ENCODE measurements around the gene ELK4. TPM values are rescaled to one million over a fixed set of nuclear protein-coding genes. Genes with fewer than 3 reads are reported as not detected.

Gene ELK4
- total and polyA plus RNA-seq, 5 experiments from 2014 or later, result 4.5 to 204 (median 8.3) TPM

- no peak for ATAC-seq
- H3K9me3 Mint-ChIP-seq, result no peaks in the 10 kb centered on the region
- DNase-seq, result no peak
- POLR2A ChIA-PET, result no interaction called here
- H3K4me3 Mint-ChIP-seq, result no peak overlapping the region
- H3K36me3 Mint-ChIP-seq, result no peaks in the 10 kb centered on the region
- no peak overlapping the region for H3K27ac Mint-ChIP-seq
- H3K27me3 Mint-ChIP-seq, result peaks cover 0 to 1% (median 0%) of the 10 kb centered on the region in 5 donors
- H3K4me1 Mint-ChIP-seq, result peaks cover 0 to 28% (median 8%) of the 10 kb centered on the region in 4 donors
Observed at GRCh38 chr1:205662135-205662738, 30.4 kb upstream of the ELK4 start.

GRCh38 chr1:205661429-205662134, 29.8 kb upstream of the ELK4 start:
- Mint-ChIP-seq H3K27me3 (peaks cover 0 to 1% (median 0%) of the 10 kb centered on the region in 5 donors), H3K9me3 (no peaks in the 10 kb centered on the region), H3K27ac (no peak overlapping the region), H3K36me3 (no peaks in the 10 kb centered on the region), H3K4me3 (no peak overlapping the region), H3K4me1 (peaks cover 0 to 27% (median 8%) of the 10 kb centered on the region in 4 donors)
- ATAC-seq, result no peak
- no peak for DNase-seq
- POLR2A ChIA-PET, result no interaction called here

DNA sequence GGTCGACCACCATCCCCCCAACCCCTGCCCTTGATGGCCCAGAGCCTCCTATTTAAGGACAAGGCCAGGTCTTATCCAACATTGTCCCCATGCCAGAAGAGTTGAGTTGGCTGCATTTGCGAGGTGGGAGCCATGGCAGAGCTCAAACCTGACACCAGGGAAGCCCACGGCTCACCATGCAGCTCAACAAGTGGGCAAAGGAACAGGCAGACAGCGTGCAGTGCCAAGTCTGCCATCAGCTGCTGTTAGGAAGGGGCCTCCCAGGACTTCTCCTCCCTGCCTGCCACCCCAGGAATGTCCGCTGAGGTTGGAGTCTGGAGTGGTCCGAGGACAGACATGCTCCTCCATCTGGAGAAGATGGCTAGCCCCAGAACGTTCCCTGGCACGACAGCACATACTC, 28.6 kb upstream of the ELK4 start:
- POLR2A ChIA-PET, result interaction anchor here (0.8 to 1.4 kb wide), 2 partner anchors 28 to 51 kb away, joined by 3 to 6 read pairs; partner anchors contain the start of gene ELK4
- no peak for DNase-seq
- Mint-ChIP-seq H3K4me1 (peaks cover 0 to 15% (median 8%) of the 10 kb centered on the region in 4 donors), H3K4me3 (no peak overlapping the region), H3K9me3 (no peaks in the 10 kb centered on the region), H3K27me3 (peaks cover 0 to 1% (median 0%) of the 10 kb centered on the region in 5 donors), H3K27ac (peak overlapping the region in 1 of 10 donors; percentile 25), H3K36me3 (no peaks in the 10 kb centered on the region)
- no peak for ATAC-seq

DNA sequence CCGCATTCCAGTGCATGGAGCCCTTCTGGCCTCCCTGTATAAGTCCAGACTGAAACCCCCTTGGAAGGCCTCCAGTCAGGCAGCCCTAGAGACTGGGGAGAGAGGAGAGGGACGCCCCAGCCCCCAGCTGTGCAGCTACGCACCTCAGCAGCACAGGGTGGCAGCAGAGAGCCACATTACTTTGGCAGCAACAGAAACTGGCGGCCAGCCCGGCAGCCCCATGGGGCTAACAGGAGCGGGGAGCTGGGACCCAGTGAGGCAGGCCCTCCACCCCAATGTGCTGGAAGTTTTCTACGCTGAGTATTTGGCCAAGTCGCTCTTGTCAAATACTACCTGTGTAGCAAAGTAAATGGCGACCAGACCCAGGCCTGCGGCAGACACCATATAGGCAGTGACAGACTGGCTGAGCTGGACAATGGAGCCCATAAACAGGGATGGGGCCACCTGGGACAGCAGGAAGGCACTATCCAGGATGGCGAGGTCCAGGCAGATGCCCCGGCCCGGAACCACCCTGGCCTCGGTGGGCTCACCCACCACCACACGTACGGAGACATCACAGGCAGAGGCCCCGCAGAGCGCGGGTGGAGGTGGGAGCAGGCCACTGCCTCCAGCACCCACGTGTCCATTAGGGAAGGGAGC, 27.3 kb upstream of the ELK4 start:
- Mint-ChIP-seq H3K4me3 (no peak overlapping the region), H3K4me1 (peaks cover 0 to 7% (median 5%) of the 10 kb centered on the region in 4 donors), H3K9me3 (no peaks in the 10 kb centered on the region), H3K36me3 (no peaks in the 10 kb centered on the region), H3K27me3 (peaks cover 0 to 1% (median 0%) of the 10 kb centered on the region in 5 donors), H3K27ac (peak overlapping the region in 1 of 10 donors; percentile 38)
- ATAC-seq, result peak; percentile 95 to 98
- DNase-seq, result peak; percentile 57 to 84 (median 69)
- POLR2A ChIA-PET, result interaction anchor here (0.7 to 2.6 kb wide), 5 partner anchors 21 to 68 kb away, joined by 3 to 42 read pairs (median 6); partner anchors contain the start of genes ELK4 and SLC45A3

DNA sequence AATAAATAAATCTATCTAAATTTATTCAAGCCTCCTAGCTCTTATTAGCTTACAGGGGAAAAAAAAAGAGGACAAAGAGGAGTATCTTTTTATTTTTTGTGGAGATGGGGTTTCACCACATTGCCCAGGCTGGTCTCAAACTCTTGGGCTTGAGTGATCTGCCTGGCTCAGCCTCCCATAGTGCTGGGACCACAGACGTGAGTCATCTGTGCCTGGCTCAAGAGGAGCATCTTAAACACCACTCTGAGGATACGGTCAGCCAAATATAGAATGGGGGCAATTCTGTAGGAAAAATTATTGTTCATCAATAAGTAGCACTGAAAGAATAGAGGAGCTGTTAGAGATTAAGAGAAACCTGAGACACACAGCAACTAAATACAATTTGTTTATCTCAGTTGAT, 24.4 kb upstream of the ELK4 start:
- POLR2A ChIA-PET, result no interaction called here
- H3K36me3 Mint-ChIP-seq, result no peaks in the 10 kb centered on the region
- H3K27me3 Mint-ChIP-seq, result no peaks in the 10 kb centered on the region
- DNase-seq, result no peak
- H3K27ac Mint-ChIP-seq, result no peak overlapping the region
- H3K9me3 Mint-ChIP-seq, result no peaks in the 10 kb centered on the region
- peaks cover 0 to 7% (median 5%) of the 10 kb centered on the region in 4 donors for H3K4me1 Mint-ChIP-seq
- ATAC-seq, result no peak
- no peak overlapping the region for H3K4me3 Mint-ChIP-seq

GRCh38 chr1:205652984-205653383, 21.2 kb upstream of the ELK4 start:
- H3K9me3 Mint-ChIP-seq, result no peaks in the 10 kb centered on the region
- no peak overlapping the region for H3K4me3 Mint-ChIP-seq
- DNase-seq (no peak), ATAC-seq (no peak)
- H3K36me3 Mint-ChIP-seq, result no peaks in the 10 kb centered on the region
- H3K4me1 Mint-ChIP-seq, result no peaks in the 10 kb centered on the region
- H3K27me3 Mint-ChIP-seq, result no peaks in the 10 kb centered on the region
- no peak overlapping the region for H3K27ac Mint-ChIP-seq
- POLR2A ChIA-PET, result no interaction called here

GRCh38 chr1:205650241-205650640, 18.4 kb upstream of the ELK4 start:
- ATAC-seq, result no peak
- Mint-ChIP-seq H3K36me3 (no peaks in the 10 kb centered on the region), H3K9me3 (no peaks in the 10 kb centered on the region), H3K4me1 (no peaks in the 10 kb centered on the region), H3K27me3 (peaks cover 0 to 6% (median 4%) of the 10 kb centered on the region in 5 donors), H3K4me3 (no peak overlapping the region), H3K27ac (no peak overlapping the region)
- POLR2A ChIA-PET, result interaction anchor here (0.7 kb wide), 1 partner anchor 98 kb away, joined by 4 read pairs; no protein-coding TSS in a partner anchor
- DNase-seq, result no peak

- peaks cover 3 to 14% (median 10%) of the 10 kb centered on the region in 5 donors for H3K27me3 Mint-ChIP-seq
- no peaks in the 10 kb centered on the region for H3K9me3 Mint-ChIP-seq
- DNase-seq, result no peak
- no peaks in the 10 kb centered on the region for H3K36me3 Mint-ChIP-seq
- H3K4me1 Mint-ChIP-seq, result no peaks in the 10 kb centered on the region
- peak overlapping the region in 1 of 10 donors; percentile 26 for H3K27ac Mint-ChIP-seq
- no peak overlapping the region for H3K4me3 Mint-ChIP-seq
- POLR2A ChIA-PET, result no interaction called here
- ATAC-seq, result no peak
Observed at GRCh38 chr1:205645519-205645918, 13.7 kb upstream of the ELK4 start.

DNA sequence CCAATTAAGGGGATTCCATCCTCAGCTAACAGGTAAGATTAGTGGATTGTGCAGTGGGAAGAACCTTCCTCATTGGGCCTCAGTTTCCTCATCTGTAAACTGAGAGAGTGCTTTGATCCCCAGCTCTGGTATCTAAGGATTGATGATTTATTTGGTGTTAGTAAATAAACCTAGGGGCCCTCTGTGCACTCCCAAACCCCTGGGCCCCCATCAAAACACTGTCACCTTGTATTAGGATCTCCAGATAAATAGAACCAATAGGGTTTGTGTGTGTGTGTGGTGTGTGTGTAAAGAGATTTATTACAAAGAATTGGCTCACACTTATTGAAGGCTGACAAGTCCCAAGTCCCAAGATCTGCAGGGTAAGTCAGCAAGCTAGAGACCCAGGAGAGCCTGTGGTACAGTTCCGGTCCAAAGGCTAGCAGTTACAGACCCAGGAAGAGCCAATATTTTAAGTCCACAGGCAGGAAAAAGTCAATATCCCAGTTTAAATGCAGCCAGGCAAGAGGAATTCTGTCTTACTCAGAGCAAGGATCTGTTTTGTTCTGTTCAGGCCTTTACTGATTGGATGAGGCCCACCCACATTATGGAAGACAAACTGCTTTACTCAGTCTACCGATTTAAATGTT, 11.0 kb upstream of the ELK4 start:
- H3K36me3 Mint-ChIP-seq, result no peaks in the 10 kb centered on the region
- DNase-seq, result no peak

DNA sequence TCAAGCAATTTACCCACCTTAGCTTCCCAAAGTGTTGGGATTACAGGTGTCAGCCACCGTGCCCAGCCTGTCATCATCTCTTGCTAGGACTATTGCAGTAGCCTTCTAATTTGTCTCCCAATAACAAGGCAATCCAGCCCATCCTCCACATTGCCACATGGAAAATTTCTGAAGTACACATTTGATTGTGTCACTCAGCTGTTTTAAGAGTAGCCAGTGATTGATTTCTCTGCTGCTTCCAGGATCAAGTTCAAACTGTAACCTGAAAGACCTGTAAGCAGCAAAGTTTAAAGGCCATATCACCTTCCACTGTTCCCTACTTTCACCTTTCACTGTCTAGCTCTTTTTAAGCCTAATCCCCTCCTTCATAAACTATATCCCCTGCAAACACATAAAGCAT, 7.8 kb upstream of the ELK4 start:
- H3K36me3 Mint-ChIP-seq, result no peaks in the 10 kb centered on the region
- peaks cover 0 to 13% (median 3%) of the 10 kb centered on the region in 5 donors for H3K27me3 Mint-ChIP-seq
- ATAC-seq, result no peak
- DNase-seq, result no peak
- no peaks in the 10 kb centered on the region for H3K9me3 Mint-ChIP-seq
- peak overlapping the region in 1 of 10 donors; percentile 21 for H3K27ac Mint-ChIP-seq
- no peak overlapping the region for H3K4me3 Mint-ChIP-seq
- POLR2A ChIA-PET, result interaction anchor here (0.6 kb wide), 1 partner anchor 48 kb away, joined by 3 read pairs; no protein-coding TSS in a partner anchor
- peaks cover 0 to 3% (median 0%) of the 10 kb centered on the region in 4 donors for H3K4me1 Mint-ChIP-seq

More for the DNA sequence above, 11.0 kb upstream of the ELK4 start:
- no peak overlapping the region for H3K4me3 Mint-ChIP-seq
- no peak for ATAC-seq
- POLR2A ChIA-PET, result no interaction called here
- peaks cover 3 to 21% (median 10%) of the 10 kb centered on the region in 5 donors for H3K27me3 Mint-ChIP-seq
- peaks cover 0 to 3% (median 0%) of the 10 kb centered on the region in 4 donors for H3K4me1 Mint-ChIP-seq
- H3K27ac Mint-ChIP-seq, result no peak overlapping the region
- H3K9me3 Mint-ChIP-seq, result no peaks in the 10 kb centered on the region

- POLR2A ChIA-PET, result no interaction called here
- Mint-ChIP-seq H3K4me3 (no peak overlapping the region), H3K36me3 (no peaks in the 10 kb centered on the region), H3K4me1 (peaks cover 0 to 3% (median 0%) of the 10 kb centered on the region in 4 donors), H3K27ac (no peak overlapping the region), H3K27me3 (peaks cover 0 to 10% (median 3%) of the 10 kb centered on the region in 5 donors), H3K9me3 (no peaks in the 10 kb centered on the region)
- no peak for ATAC-seq
- DNase-seq, result no peak
Observed at GRCh38 chr1:205637854-205638468, 6.2 kb upstream of the ELK4 start.

- DNase-seq (no peak), ATAC-seq (no peak)
- H3K4me1 Mint-ChIP-seq, result peaks cover 0 to 8% (median 4%) of the 10 kb centered on the region in 4 donors
- no peak overlapping the region for H3K4me3 Mint-ChIP-seq
- H3K27me3 Mint-ChIP-seq, result peaks cover 0 to 10% (median 3%) of the 10 kb centered on the region in 5 donors
- no peak overlapping the region for H3K27ac Mint-ChIP-seq
- no peaks in the 10 kb centered on the region for H3K36me3 Mint-ChIP-seq
- POLR2A ChIA-PET, result no interaction called here
- H3K9me3 Mint-ChIP-seq, result no peaks in the 10 kb centered on the region
Observed at GRCh38 chr1:205636732-205637131, 4.9 kb upstream of the ELK4 start.
